ENCODE results near the gene CASP12. TPM values are rescaled to one million over a fixed set of nuclear protein-coding genes. Genes with fewer than 3 reads are reported as not detected.

The CASP12 gene
- total and polyA plus RNA-seq, 9 donors = 2.0 to 12.0 (median 3.3) TPM

DNA sequence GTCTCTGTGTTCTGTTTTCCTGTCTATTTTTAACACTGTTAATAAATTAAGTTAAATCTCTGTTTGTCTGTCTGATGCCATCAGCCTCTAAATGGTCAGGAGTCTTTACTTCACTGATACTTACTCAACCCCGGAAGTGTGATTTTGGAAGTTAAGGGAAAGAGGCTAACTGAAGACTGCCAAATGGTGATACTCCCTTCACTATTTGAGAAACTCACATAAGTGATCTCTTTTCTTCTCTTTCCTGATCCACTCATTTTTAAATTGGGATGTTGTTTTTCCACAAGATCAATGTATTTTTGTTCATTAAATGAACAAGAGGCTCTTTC lies 389 bp upstream of the CASP12 start:
- no peak for DNase-seq
- H3K4me1 ChIP-seq (ENCODE audit: insufficient read depth) = peaks cover 9% of the 10 kb centered on the region
- no peak for TF ChIP-seq EP300 (IDR thresholded peaks at IDR 0.05)
- TF ChIP-seq POLR2A (IDR thresholded peaks at IDR 0.05) = no peak
- TF ChIP-seq, protein P1, sequence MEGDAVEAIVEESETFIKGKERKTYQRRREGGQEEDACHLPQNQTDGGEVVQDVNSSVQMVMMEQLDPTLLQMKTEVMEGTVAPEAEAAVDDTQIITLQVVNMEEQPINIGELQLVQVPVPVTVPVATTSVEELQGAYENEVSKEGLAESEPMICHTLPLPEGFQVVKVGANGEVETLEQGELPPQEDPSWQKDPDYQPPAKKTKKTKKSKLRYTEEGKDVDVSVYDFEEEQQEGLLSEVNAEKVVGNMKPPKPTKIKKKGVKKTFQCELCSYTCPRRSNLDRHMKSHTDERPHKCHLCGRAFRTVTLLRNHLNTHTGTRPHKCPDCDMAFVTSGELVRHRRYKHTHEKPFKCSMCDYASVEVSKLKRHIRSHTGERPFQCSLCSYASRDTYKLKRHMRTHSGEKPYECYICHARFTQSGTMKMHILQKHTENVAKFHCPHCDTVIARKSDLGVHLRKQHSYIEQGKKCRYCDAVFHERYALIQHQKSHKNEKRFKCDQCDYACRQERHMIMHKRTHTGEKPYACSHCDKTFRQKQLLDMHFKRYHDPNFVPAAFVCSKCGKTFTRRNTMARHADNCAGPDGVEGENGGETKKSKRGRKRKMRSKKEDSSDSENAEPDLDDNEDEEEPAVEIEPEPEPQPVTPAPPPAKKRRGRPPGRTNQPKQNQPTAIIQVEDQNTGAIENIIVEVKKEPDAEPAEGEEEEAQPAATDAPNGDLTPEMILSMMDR (IDR thresholded peaks at IDR 0.05) = no peak
- no peaks in the 10 kb centered on the region for H3K9me3 ChIP-seq
- H3K27me3 ChIP-seq = no peaks in the 10 kb centered on the region
- WGBS, 3 donors = 2 to 4% (median 2%) methylated on average over 1 of the region's 1 CpG
- H3K36me3 ChIP-seq = no peaks in the 10 kb centered on the region
- H3K27ac ChIP-seq = peak overlapping the region; percentile 50 to 91
- H3K4me3 ChIP-seq = peak overlapping the region; percentile 30
- intact Hi-C loops (cut with DNase I) = no loop called here

DNA sequence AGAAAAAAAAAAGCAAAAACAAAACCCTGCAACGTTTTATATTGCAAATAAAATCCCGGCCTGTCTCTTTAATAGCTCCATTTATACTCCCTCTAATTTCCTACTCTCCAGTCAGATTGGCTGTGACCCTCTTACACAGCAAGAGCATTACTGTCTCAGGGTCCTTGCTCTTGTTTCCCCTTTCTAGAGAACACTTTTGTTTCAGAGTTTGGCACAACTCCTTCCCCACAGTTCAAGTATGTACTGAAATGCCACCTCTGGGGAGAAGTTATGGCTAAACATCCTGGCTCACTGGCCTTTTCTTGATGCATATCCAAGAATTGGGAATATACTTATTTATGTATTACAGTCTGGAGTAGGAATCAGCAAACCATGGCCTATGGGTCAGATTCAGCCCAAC lies 2.6 kb downstream of the CASP12 start:
- Histone ChIP-seq H3K27ac (peak overlapping the region; percentile 24 to 33), H3K4me1 (ENCODE audit: insufficient read depth) (peaks cover 18% of the 10 kb centered on the region)

DNA sequence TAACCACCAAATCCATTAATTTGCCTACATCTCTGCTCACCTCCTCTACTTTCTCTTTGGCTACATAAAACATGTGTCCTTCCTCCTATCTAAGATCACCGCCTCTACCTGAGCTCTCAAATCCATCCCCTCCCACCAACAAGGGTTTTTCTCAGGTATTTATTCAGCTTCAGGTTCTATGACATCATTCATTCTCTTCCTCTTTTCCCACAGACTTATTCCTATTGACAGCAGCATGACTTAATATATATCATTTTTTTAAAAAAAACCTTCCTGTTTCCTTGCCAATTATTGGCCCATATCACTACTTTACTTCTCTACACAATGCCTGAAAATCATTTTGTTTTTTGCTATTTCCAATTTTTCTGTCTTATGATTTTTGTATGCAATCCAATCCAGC lies 4.4 kb downstream of the CASP12 start:
- H3K4me1 ChIP-seq (ENCODE audit: insufficient read depth) = peaks cover 15% of the 10 kb centered on the region
- H3K4me3 ChIP-seq = no peak overlapping the region
- no peaks in the 10 kb centered on the region for H3K9me3 ChIP-seq
- intact Hi-C loops (cut with DNase I) = no loop called here
- no peaks in the 10 kb centered on the region for H3K27me3 ChIP-seq
- TF ChIP-seq POLR2A (IDR thresholded peaks at IDR 0.05) = no peak
- TF ChIP-seq EP300 (IDR thresholded peaks at IDR 0.05) = no peak
- TF ChIP-seq, protein P1 (IDR thresholded peaks at IDR 0.05) = no peak
- DNase-seq = no peak
- 94 to 98% (median 98%) methylated on average over 1 of the region's 1 CpG for WGBS, 3 donors
- peak overlapping the region in 1 of 2 donors; percentile 48 for H3K27ac ChIP-seq
- H3K36me3 ChIP-seq = no peaks in the 10 kb centered on the region

More for the DNA sequence above, 2.6 kb downstream of the CASP12 start:
- DNase-seq = no peak
- Histone ChIP-seq H3K9me3 (no peaks in the 10 kb centered on the region), H3K36me3 (no peaks in the 10 kb centered on the region), H3K4me3 (no peak overlapping the region), H3K27me3 (no peaks in the 10 kb centered on the region)
- intact Hi-C loops (cut with DNase I) = no loop called here
- 3 to 5% (median 4%) methylated on average over 2 of the region's 2 CpGs for WGBS, 3 donors
- no peak for TF ChIP-seq POLR2A (IDR thresholded peaks at IDR 0.05)
- TF ChIP-seq EP300 (IDR thresholded peaks at IDR 0.05) = no peak
- TF ChIP-seq, protein P1 (IDR thresholded peaks at IDR 0.05) = no peak

DNA sequence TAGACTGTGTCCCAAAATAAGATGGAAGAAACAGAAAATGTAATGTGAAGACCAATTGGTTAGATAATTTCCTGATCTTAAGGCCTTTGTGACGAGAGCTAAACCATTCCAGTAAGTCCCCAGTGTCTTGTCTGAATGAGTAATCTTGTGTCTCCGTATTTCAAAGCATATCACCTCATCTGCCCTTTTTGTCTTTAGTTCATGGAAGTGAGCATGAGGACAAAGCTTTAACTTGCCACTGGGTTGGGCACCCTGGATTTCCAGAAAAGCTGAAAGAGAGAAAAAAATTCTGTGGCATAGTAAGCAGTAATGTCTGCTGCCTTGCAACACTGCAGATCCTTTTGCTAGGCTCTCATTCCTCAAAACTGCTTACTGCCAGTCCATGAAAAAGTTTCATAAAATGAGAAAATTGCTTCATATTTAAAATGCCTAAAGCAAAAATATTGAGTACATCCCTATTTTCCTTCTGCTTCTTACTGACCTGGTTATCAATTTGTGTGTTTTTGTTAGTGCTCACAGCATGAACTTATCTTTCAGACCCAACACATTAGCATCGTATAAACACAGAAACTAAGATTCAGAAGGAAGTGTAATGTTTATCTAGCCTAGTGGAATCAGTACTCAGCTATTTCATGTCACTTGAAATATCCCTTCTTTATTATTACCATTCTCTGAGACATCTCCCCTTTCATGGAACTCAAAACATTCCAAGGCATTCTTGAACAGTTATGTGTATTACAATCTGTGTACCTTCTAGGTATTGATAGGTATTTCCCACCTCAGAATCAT lies 5.3 kb downstream of the CASP12 start:
- intact Hi-C loops (cut with DNase I) = no loop called here
- Histone ChIP-seq H3K27me3 (no peaks in the 10 kb centered on the region), H3K4me3 (no peak overlapping the region), H3K27ac (peak overlapping the region in 1 of 2 donors; percentile 48), H3K36me3 (no peaks in the 10 kb centered on the region), H3K9me3 (no peaks in the 10 kb centered on the region), H3K4me1 (ENCODE audit: insufficient read depth) (peaks cover 15% of the 10 kb centered on the region)
- 40 to 55% (median 43%) methylated on average over 3 of the region's 3 CpGs for WGBS, 3 donors
- no peak for DNase-seq
- TF ChIP-seq, protein P1 (IDR thresholded peaks at IDR 0.05) = no peak
- TF ChIP-seq POLR2A (IDR thresholded peaks at IDR 0.05) (no peak), EP300 (IDR thresholded peaks at IDR 0.05) (no peak)

Data from ovary (tissue), 9 donors.